K562 (cell line): Measurements from ENCODE around the gene FBXO11. TPM values are rescaled to one million over a fixed set of nuclear protein-coding genes. Genes with fewer than 3 reads are reported as not detected.

Experiments
- ATAC-seq: fragments of 200-7000 bp; cut with Tn5 transposase; 3 replicates; pipeline ENCODE4 v1.9.1; 2020; ENCODE audit warnings: moderate library complexity
- BruUV-seq: library from RNA; stranded (reverse); fragments of 400-500 nt; replicated peaks from 2 replicates; lab custom pipeline; 2021; lab: Mats Ljungman, UMichigan
- CTCF ChIA-PET: fragments of 300-600 bp; formaldehyde crosslinking; extraction: SDS; loops from one replicate; lab custom pipeline; 2021; ENCODE audit warnings: low intra/inter-chr PET ratio; lab: Yijun Ruan, JAX
- POLR2A ChIA-PET: fragments of 300-600, 350-650 bp; sonication (Branson Sonifier 250); formaldehyde crosslinking; extraction: SDS; loops from one replicate; lab custom pipeline; 2021; ENCODE audit warnings: antibody characterized with exemption, inconsistent platforms; lab: Yijun Ruan, JAX
- DNase-seq, 4 experiments: peaks; one replicate each; pipeline versions ENCODE4 v3.0.0 to v3.0.0-alpha.2; 2011 to 2018; ENCODE audit warnings: low spot score in 3 of 4, mixed read lengths in 3 of 4; ENCODE audit errors: extremely low read depth in 1 of 4
- FAIRE-seq: peaks from 2 replicates; lab custom pipeline; 2011; peaks lifted over from hg19 to GRCh38; lab: Jason Lieb, UNC
- H2AFZ ChIP-seq: 2 replicates; pipeline ENCODE4 v1.6.0; 2011; ENCODE audit warnings: low read depth, low read length, control low read depth, inconsistent platforms
- H3K27ac ChIP-seq: fragments of 200-600 bp; 3 replicates; pipeline ENCODE4 v1.8.0; 2011; ENCODE audit warnings: low read depth, mild to moderate bottlenecking, control low read depth, inconsistent platforms, low read length, moderate library complexity, mixed read lengths; ENCODE audit errors: extremely low read depth
- H3K27me3 ChIP-seq, 2 experiments: fragments of 300-600 bp in 1 of 2; 2 replicates in 1 of 2; 3 replicates in 1 of 2; pipeline versions ENCODE4 v1.6.0 to v1.8.0; 2011; ENCODE audit warnings: inconsistent platforms in 2 of 2, low read length in 2 of 2, mild to moderate bottlenecking in 1 of 2, mixed read lengths in 1 of 2, moderate library complexity in 1 of 2; ENCODE audit not compliant: control insufficient read depth in 2 of 2, insufficient read depth in 2 of 2
- H3K36me3 ChIP-seq: fragments of 300-600 bp; 3 replicates; pipeline ENCODE4 v1.8.0; 2011; ENCODE audit warnings: mild to moderate bottlenecking, low read length, inconsistent platforms; ENCODE audit not compliant: control insufficient read depth, insufficient read depth
- H3K4me1 ChIP-seq, 2 experiments: fragments of 200-600 bp in 1 of 2; replicated peaks in 1 of 2; 2 replicates in 1 of 2; 3 replicates in 1 of 2; pipeline versions ENCODE4 v1.5.1 to v1.8.0; 2011; ENCODE audit warnings: inconsistent platforms in 2 of 2, low read length in 2 of 2, mild to moderate bottlenecking in 1 of 2, mixed read lengths in 1 of 2, moderate library complexity in 1 of 2; ENCODE audit not compliant: control insufficient read depth in 2 of 2, insufficient read depth in 2 of 2
- H3K4me2 ChIP-seq: 2 replicates; pipeline ENCODE4 v1.6.1; 2011; ENCODE audit warnings: low read length, control low read depth, inconsistent platforms, mixed read lengths; ENCODE audit not compliant: insufficient read depth
- H3K4me3 ChIP-seq: fragments of 200-600 bp; sonication (generic), shearing (Covaris generic); 2 replicates; pipeline ENCODE4 v1.5.1; 2016; ENCODE audit warnings: control low read depth, inconsistent platforms
- H3K79me2 ChIP-seq: fragments of 200-600 bp; 3 replicates; pipeline ENCODE4 v1.8.0; 2011; ENCODE audit warnings: low read length, inconsistent platforms; ENCODE audit not compliant: control insufficient read depth, insufficient read depth
- H3K9ac ChIP-seq, 2 experiments: 2 replicates each; pipeline versions ENCODE4 v1.6.0 to v1.6.1; 2011; ENCODE audit warnings: low read depth in 2 of 2, low read length in 2 of 2, control low read depth in 1 of 2, inconsistent platforms in 1 of 2, mild to moderate bottlenecking in 1 of 2, mixed read lengths in 1 of 2; ENCODE audit not compliant: insufficient read depth in 1 of 2
- H3K9me1 ChIP-seq: one replicate; pipeline ENCODE4 v1.6.0; 2011; ENCODE audit warnings: inconsistent platforms, mild to moderate bottlenecking, low read length, moderate library complexity; ENCODE audit not compliant: control insufficient read depth, insufficient read depth
- H3K9me3 ChIP-seq: replicated peaks from 2 replicates; pipeline ENCODE4 v1.5.1; 2011; ENCODE audit warnings: low read depth, low read length, inconsistent platforms; ENCODE audit not compliant: control insufficient read depth, insufficient read depth
- H4K20me1 ChIP-seq: replicated peaks from 2 replicates; pipeline ENCODE4 v1.6.1; 2011; ENCODE audit warnings: low read length, inconsistent platforms, mixed read lengths; ENCODE audit not compliant: control insufficient read depth, insufficient read depth
- BCOR ChIP-seq: fragments of 450-650 bp; IDR thresholded peaks from 2 replicates; pipeline ENCODE4 v1.6.1; 2016
- CHD4 ChIP-seq: fragments of 200-600 bp; sonication (generic); IDR thresholded peaks from 3 replicates; pipeline ENCODE4 v1.6.1; 2012; ENCODE audit warnings: low read depth, mild to moderate bottlenecking, mixed read lengths, low read length, inconsistent platforms; ENCODE audit not compliant: insufficient read depth, insufficient replicate concordance, poor library complexity, severe bottlenecking
- GTF2E2 ChIP-seq: fragments of 200-800 bp; sonication (Bioruptor generic); IDR thresholded peaks from 2 replicates; pipeline ENCODE4 v1.6.1; 2016; ENCODE audit warnings: missing genetic modification characterization, missing compliant biosample characterization
- HCFC1 ChIP-seq: IDR thresholded peaks from 2 replicates; pipeline ENCODE4 v1.6.1; 2012; ENCODE audit warnings: low read depth, low read length, improper control_type of control experiment
- HDAC6 ChIP-seq: IDR thresholded peaks from 2 replicates; pipeline ENCODE4 v1.6.1; 2012; ENCODE audit warnings: low read depth, mild to moderate bottlenecking, control low read depth, inconsistent platforms, low read length, moderate library complexity
- HEY1 ChIP-seq: fragments of 250-450 bp; sonication (Bioruptor Pico); IDR thresholded peaks from 2 replicates; pipeline ENCODE4 v1.5.0; 2020; ENCODE audit warnings: mild to moderate bottlenecking, moderate library complexity, borderline replicate concordance
- MBD2 ChIP-seq: sonication (generic); IDR thresholded peaks from 2 replicates; pipeline ENCODE4 v1.6.1; 2016; ENCODE audit warnings: low read depth, borderline replicate concordance
- MCM7 ChIP-seq, 2 experiments: fragments of 450-650 bp; IDR thresholded peaks; 2 replicates each; pipeline ENCODE4 v1.6.1; 2016 to 2018
- NFRKB ChIP-seq: fragments of 450-650 bp; IDR thresholded peaks from 2 replicates; pipeline ENCODE4 v1.6.1; 2016; ENCODE audit warnings: low read depth
- POLR2B ChIP-seq: fragments of 450-650 bp; IDR thresholded peaks from 2 replicates; pipeline ENCODE4 v1.6.1; 2018; ENCODE audit warnings: low read depth; ENCODE audit not compliant: partially characterized antibody
- SIN3A ChIP-seq, 2 experiments: fragments of 150-350 bp in 1 of 2; IDR thresholded peaks; 2 replicates each; pipeline ENCODE4 v1.6.1; 2011 to 2016; ENCODE audit warnings: borderline replicate concordance in 2 of 2, low read depth in 2 of 2, low read length in 2 of 2, mild to moderate bottlenecking in 2 of 2, moderate library complexity in 2 of 2; ENCODE audit not compliant: control insufficient read depth in 1 of 2
- SMAD1 ChIP-seq: fragments of 150-350 bp; IDR thresholded peaks from 2 replicates; pipeline ENCODE4 v1.6.1; 2014; ENCODE audit warnings: low read length, low read depth; ENCODE audit not compliant: partially characterized antibody
- TEAD1 ChIP-seq, 2 experiments: fragments of 450-650 bp in 1 of 2; sonication (generic) in 1 of 2; formaldehyde crosslinking; IDR thresholded peaks; 2 replicates each; pipeline versions ENCODE4 v1.4.0 to v1.8.0; 2020 to 2022; ENCODE audit warnings: mild to moderate bottlenecking in 2 of 2, missing genetic modification reagents in 1 of 2
- TFAM ChIP-seq: fragments of 250-450 bp; sonication (Bioruptor Pico); conservative IDR thresholded peaks from 2 replicates; pipeline ENCODE4 v1.5.0; 2021; ENCODE audit warnings: mild to moderate bottlenecking, moderate library complexity
- ZNF134 ChIP-seq: fragments of 250-450 bp; sonication (Bioruptor Pico); conservative IDR thresholded peaks from 2 replicates; pipeline ENCODE4 v1.4.0; 2020
- ZNF668 ChIP-seq: fragments of 250-450 bp; sonication (Bioruptor Pico); IDR thresholded peaks from 2 replicates; pipeline ENCODE4 v1.8.0; 2022; ENCODE audit warnings: mild to moderate bottlenecking, inconsistent platforms
- ZNF75A ChIP-seq: fragments of 450-650 bp; formaldehyde crosslinking; IDR thresholded peaks from 2 replicates; pipeline ENCODE4 v1.4.0; 2020; ENCODE audit warnings: mild to moderate bottlenecking
- WGBS: fragments of 100-300 bp; shearing (Covaris generic); methylation state at CpG from one replicate; pipeline ENCODE4 v1.1.6; 2016; ENCODE audit warnings: low coverage, mixed read lengths; ENCODE audit not compliant: insufficient coverage; ENCODE audit errors: missing lambda C conversion rate; 5-methylcytosine and 5-hydroxymethylcytosine counted together
- in situ Hi-C: fragments of 300-500 bp; cut with MboI; formaldehyde crosslinking; loops from 4 replicates; pipeline ENCODE4 v1.15.0; 2018; ENCODE audit warnings: inconsistent platforms, mixed read lengths
- intact Hi-C: fragments of 100-400 bp; cut with micrococcal nuclease; formaldehyde crosslinking; loops from 2 replicates; pipeline ENCODE4 v1.14.2; 2022
- polyA plus RNA-seq, 8 experiments: library from polyadenylated mRNA; depleted of rRNA in 4 of 8; stranded (reverse) in 5 of 8; unstranded in 3 of 8; fragments of >200 nt; fragmentation: Nextera tagmentation in 2 of 8; fragmentation: Illumina TruSeq in 1 of 8; extraction: Ambion mirVana in 2 of 8; extraction: Trizol in 1 of 8; gene quantifications; 2 replicates each; pipeline versions ENCODE4 v1.2.1 to v1.2.3, GENCODE V29; 2011 to 2014; ENCODE audit warnings: inconsistent platforms in 1 of 8, missing spikeins in 1 of 8
- total RNA-seq, 7 experiments: library from RNA; depleted of rRNA in 6 of 7; stranded (reverse); fragments of >200 nt in 6 of 7; fragmentation: Illumina TruSeq in 2 of 7; extraction: Trizol in 2 of 7; gene quantifications; 2 replicates each; pipeline versions ENCODE4 v1.2.1 to v1.2.3, GENCODE V29; 2011 to 2021; ENCODE audit warnings: low replicate concordance in 1 of 7
- TF ChIP-seq, protein P1 (sequence below): fragments of 250-450 bp; sonication (Bioruptor Pico); IDR thresholded peaks from 2 replicates; pipeline ENCODE4 v1.5.0; 2021
- TF ChIP-seq, protein P2 (sequence below): sonication (generic); formaldehyde crosslinking; IDR thresholded peaks from 2 replicates; pipeline ENCODE4 v1.8.0; 2022; ENCODE audit warnings: mild to moderate bottlenecking, missing genetic modification reagents
- TF ChIP-seq, protein P3 (sequence below): sonication (generic); formaldehyde crosslinking; IDR thresholded peaks from 2 replicates; pipeline ENCODE4 v1.5.0; 2020; ENCODE audit warnings: missing genetic modification reagents

Gene FBXO11
- total and polyA plus RNA-seq, 9 of the 15 experiments (the other 6 are each of a cell fraction or from before 2014, with no cell fraction given), result 8.8 to 44.5 (median 24.1) TPM

DNA sequence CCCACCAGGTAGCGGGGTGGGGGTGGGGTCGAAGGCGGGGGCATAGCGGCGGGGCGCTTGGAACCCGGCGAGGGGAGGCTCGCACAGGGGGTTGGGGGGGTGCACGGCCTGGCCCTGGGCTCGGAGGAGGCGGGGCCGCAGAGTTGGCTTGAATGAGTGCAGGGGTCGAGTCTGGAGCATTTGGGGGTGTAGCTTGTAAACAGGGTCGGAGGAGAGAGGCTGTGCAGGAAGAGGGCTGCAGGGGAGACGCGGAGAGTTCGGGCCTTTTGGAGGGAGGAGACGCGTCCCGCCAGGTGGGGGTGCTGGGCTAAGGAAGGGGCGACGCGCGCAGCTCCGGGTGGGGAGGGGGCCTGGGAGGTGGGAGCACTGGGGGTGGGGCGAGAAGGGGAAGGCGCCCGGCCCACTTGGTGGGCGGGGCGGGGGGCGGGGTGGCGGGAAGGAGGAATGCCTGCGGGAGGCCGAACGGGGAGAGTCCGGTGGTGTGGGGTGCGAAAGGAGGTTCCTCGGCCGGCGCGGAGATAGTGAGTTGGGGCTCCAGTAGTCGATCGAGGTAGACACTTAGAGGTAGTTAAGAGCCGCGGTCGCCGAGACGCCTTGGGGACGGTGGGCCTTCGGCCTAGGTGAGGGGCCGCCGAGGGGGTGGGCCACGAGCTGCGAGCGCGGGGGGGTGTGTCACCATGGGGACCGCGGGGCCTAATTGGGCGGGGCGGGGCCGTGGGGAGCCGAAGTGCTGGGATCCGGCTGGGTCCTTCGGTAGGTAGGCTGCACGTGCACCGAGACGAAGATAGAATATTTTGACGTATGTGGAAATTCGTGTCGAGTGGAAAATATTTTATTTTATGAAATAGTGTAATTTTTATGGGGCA lies 122.6 kb downstream of the FBXO11 start:
- ChIA-PET CTCF (no interaction called here), POLR2A (interaction anchor here (0.6 to 2.5 kb wide), 11 partner anchors 9 to 726 kb away, joined by 3 to 10 read pairs (median 3); no protein-coding TSS in a partner anchor)
- H3K4me2 ChIP-seq, result peak overlapping the region; percentile 95
- ATAC-seq (peak; percentile 78), FAIRE-seq (no peak), DNase-seq (peak; percentile 85 to 90 (median 86))
- peaks cover 55% of the 10 kb centered on the region for H3K79me2 ChIP-seq
- H4K20me1 ChIP-seq, result peaks cover 35% of the 10 kb centered on the region
- peaks cover 8 to 30% of the 10 kb centered on the region in 2 experiments; a peak in 4 of 5 replicates for H3K4me1 ChIP-seq
- peak overlapping the region; percentile 97 for H3K27ac ChIP-seq
- peak overlapping the region; percentile 89 to 100 for H3K9ac ChIP-seq
- H3K4me3 ChIP-seq, result peak overlapping the region; percentile 97
- peak overlapping the region; percentile 91 for H2AFZ ChIP-seq
- in situ Hi-C loops (no loop called here), intact Hi-C loops (loop anchor here (1.0 kb wide), 1 partner anchor 123 kb away; the partner anchor contains the start of gene FBXO11)
- WGBS, result under 1% methylated on average over 20 of the region's 71 CpGs
- H3K36me3 ChIP-seq, result peaks cover 36% of the 10 kb centered on the region; the same call in 1 of the 3 replicates
- H3K9me3 ChIP-seq, result no peaks in the 10 kb centered on the region
- no TSS peak for BruUV-seq
- no peaks in the 10 kb centered on the region for H3K27me3 ChIP-seq
- peaks cover 6% of the 10 kb centered on the region for H3K9me1 ChIP-seq
- TF ChIP-seq HEY1 (CRISPR knock-in tag), result no peak
- TF ChIP-seq GTF2E2 (tag), result peak; percentile 49; the same call in 1 of the 2 replicates
- TF ChIP-seq, protein P1, sequence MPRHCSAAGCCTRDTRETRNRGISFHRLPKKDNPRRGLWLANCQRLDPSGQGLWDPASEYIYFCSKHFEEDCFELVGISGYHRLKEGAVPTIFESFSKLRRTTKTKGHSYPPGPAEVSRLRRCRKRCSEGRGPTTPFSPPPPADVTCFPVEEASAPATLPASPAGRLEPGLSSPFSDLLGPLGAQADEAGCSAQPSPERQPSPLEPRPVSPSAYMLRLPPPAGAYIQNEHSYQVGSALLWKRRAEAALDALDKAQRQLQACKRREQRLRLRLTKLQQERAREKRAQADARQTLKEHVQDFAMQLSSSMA, result no peak
- no peak for TF ChIP-seq CHD4
- no peak for TF ChIP-seq BCOR
- no peak for TF ChIP-seq NFRKB
- TF ChIP-seq ZNF668 (CRISPR knock-in tag), result no peak
- TF ChIP-seq MCM7 (IDR thresholded peaks at IDR 0.05), result no peak
- TF ChIP-seq POLR2B, result no peak
- TF ChIP-seq ZNF134 (CRISPR knock-in tag), result no peak
- no peak for TF ChIP-seq MBD2
- TF ChIP-seq SIN3A (IDR thresholded peaks at IDR 0.05; ENCODE audit: borderline replicate concordance in 2 of 2, control insufficient read depth in 1 of 2, low read depth in 2 of 2, low read length in 2 of 2), result peak; percentile 64 to 80; a peak in 2 of 4 replicates
- TF ChIP-seq, protein P2, sequence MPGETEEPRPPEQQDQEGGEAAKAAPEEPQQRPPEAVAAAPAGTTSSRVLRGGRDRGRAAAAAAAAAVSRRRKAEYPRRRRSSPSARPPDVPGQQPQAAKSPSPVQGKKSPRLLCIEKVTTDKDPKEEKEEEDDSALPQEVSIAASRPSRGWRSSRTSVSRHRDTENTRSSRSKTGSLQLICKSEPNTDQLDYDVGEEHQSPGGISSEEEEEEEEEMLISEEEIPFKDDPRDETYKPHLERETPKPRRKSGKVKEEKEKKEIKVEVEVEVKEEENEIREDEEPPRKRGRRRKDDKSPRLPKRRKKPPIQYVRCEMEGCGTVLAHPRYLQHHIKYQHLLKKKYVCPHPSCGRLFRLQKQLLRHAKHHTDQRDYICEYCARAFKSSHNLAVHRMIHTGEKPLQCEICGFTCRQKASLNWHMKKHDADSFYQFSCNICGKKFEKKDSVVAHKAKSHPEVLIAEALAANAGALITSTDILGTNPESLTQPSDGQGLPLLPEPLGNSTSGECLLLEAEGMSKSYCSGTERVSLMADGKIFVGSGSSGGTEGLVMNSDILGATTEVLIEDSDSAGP (CRISPR knock-in tag), result no peak
- no peak for TF ChIP-seq SMAD1
- TF ChIP-seq TEAD1 (CRISPR knock-in tag; IDR thresholded peaks at IDR 0.05), result no peak
- TF ChIP-seq ZNF75A (CRISPR knock-in tag), result no peak
- no peak for TF ChIP-seq HCFC1
- TF ChIP-seq, protein P3, sequence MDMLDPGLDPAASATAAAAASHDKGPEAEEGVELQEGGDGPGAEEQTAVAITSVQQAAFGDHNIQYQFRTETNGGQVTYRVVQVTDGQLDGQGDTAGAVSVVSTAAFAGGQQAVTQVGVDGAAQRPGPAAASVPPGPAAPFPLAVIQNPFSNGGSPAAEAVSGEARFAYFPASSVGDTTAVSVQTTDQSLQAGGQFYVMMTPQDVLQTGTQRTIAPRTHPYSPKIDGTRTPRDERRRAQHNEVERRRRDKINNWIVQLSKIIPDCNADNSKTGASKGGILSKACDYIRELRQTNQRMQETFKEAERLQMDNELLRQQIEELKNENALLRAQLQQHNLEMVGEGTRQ (CRISPR knock-in tag), result no peak
- no peak for TF ChIP-seq TFAM
- no peak for TF ChIP-seq HDAC6
